ENCODE results near the gene SMCHD1. TPM values are rescaled to one million over a fixed set of nuclear protein-coding genes. Genes with fewer than 3 reads are reported as not detected.
"Not testable (repeated sequence)": the region's sequence is repeated elsewhere in the genome, so short reads cannot be mapped to it uniquely, and the experiment has no call there.

SMCHD1 gene
- total RNA-seq, 4 donors from 2014 or later: 41.0 to 179 (median 136) TPM

DNA sequence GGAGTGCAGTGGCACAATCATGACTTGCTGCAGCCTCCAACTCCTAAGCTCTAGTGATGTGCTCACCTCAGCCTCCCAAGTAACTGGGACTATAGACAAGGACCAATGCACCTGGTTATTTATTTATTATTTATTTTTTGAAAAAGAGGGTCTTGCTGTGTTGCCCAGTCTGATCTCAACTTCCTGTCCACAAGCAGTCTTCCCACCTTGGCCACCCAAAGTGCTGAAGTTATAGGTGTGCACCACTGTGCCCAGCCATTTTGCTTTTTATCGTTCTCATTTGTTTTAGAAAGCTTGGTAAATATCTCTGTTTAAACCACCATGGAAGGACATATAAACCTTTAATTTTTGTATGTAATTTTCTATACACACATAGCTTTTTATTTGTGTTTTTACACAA is 74.2 kb downstream of the SMCHD1 start:
- Histone ChIP-seq H3K4me1 (no peaks in the 10 kb centered on the region), H3K9me3 (no peaks in the 10 kb centered on the region), H3K36me3 (peaks cover 0 to 82% (median 41%) of the 10 kb centered on the region in 4 donors), H3K4me3 (no peak overlapping the region), H3K27ac (no peak overlapping the region), H3K27me3 (no peaks in the 10 kb centered on the region)
- WGBS, 2 donors (ENCODE audit: low coverage in 1 of 2): 86 to 97% methylated on average over 1 of the region's 1 CpG
- intact Hi-C loops (cut with DNase I; ENCODE audit: low total_unique reads): no loop called here
- in situ Hi-C loops (cut with MboI; ENCODE audit: low pct_ligation_motif_present in 1 of 4, low pct_unique_long_range_greater_than_20kb in 1 of 4, low sequenced_read_pairs in 3 of 4): no loop called here
- TF ChIP-seq POLR2AphosphoS5 (IDR thresholded peaks at IDR 0.05) (no peak), POLR2A (IDR thresholded peaks at IDR 0.05) (no peak), EP300 (IDR thresholded peaks at IDR 0.05; ENCODE audit: low read depth) (no peak)
- TF ChIP-seq, protein P1, sequence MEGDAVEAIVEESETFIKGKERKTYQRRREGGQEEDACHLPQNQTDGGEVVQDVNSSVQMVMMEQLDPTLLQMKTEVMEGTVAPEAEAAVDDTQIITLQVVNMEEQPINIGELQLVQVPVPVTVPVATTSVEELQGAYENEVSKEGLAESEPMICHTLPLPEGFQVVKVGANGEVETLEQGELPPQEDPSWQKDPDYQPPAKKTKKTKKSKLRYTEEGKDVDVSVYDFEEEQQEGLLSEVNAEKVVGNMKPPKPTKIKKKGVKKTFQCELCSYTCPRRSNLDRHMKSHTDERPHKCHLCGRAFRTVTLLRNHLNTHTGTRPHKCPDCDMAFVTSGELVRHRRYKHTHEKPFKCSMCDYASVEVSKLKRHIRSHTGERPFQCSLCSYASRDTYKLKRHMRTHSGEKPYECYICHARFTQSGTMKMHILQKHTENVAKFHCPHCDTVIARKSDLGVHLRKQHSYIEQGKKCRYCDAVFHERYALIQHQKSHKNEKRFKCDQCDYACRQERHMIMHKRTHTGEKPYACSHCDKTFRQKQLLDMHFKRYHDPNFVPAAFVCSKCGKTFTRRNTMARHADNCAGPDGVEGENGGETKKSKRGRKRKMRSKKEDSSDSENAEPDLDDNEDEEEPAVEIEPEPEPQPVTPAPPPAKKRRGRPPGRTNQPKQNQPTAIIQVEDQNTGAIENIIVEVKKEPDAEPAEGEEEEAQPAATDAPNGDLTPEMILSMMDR (IDR thresholded peaks at IDR 0.05): no peak
- no peak for DNase-seq

DNA sequence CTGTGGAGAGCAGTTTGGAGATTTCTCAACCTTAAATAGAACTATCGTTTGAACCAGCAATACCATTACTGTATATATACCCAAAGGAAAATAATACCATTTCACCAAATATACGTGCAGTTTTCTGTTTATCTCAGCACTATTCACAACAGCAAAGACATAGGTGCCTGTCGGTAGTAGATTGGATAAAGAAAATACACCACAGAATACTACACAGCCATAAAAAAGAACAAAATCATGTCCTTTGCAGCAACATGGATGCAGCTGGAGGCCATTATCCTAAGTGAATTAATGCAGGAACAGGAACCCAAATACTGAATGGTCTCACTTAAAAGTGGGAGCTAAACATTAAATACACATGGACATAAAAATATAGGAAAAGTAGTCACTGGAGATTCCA is 81.3 kb downstream of the SMCHD1 start:
- TF ChIP-seq, protein P1 (IDR thresholded peaks at IDR 0.05): no peak
- no peak for TF ChIP-seq POLR2A (IDR thresholded peaks at IDR 0.05)
- TF ChIP-seq POLR2AphosphoS5 (IDR thresholded peaks at IDR 0.05): no peak
- TF ChIP-seq EP300 (IDR thresholded peaks at IDR 0.05; ENCODE audit: low read depth): no peak
- Histone ChIP-seq H3K4me3 (no peak overlapping the region), H3K4me1 (no peaks in the 10 kb centered on the region), H3K27ac (no peak overlapping the region), H3K9me3 (no peaks in the 10 kb centered on the region), H3K27me3 (no peaks in the 10 kb centered on the region), H3K36me3 (peaks cover 0 to 89% (median 30%) of the 10 kb centered on the region in 4 donors)
- WGBS, 2 donors (ENCODE audit: low coverage in 1 of 2): 75 to 97% methylated on average over 3 of the region's 3 CpGs
- DNase-seq: no peak
- in situ Hi-C loops (cut with MboI; ENCODE audit: low pct_ligation_motif_present in 1 of 4, low pct_unique_long_range_greater_than_20kb in 1 of 4, low sequenced_read_pairs in 3 of 4): no loop called here
- intact Hi-C loops (cut with DNase I; ENCODE audit: low total_unique reads): no loop called here

DNA sequence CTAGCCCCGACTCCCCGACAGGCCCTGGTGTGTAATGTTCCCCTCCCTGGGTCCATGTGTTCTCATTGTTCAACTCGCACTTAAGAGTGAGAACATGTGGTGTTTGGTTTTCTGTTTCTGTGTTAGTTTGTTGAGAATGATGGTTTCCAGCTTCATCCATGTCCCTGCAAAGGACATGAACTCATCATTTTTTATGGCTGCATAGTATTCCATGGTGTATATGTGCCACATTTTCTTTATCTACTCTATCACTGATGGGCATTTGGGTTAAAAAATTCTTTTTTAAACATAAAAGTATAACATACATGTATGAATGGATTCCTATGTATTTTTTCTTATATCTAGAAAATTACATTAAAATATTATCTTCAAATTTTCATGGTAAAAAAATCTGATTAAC is 84.6 kb downstream of the SMCHD1 start:
- H3K4me3 ChIP-seq; H3K9me3 ChIP-seq; intact Hi-C loops (cut with DNase I; ENCODE audit: low total_unique reads); H3K4me1 ChIP-seq; in situ Hi-C loops (cut with MboI; ENCODE audit: low pct_ligation_motif_present in 1 of 4, low pct_unique_long_range_greater_than_20kb in 1 of 4, low sequenced_read_pairs in 3 of 4); DNase-seq; H3K27me3 ChIP-seq; H3K27ac ChIP-seq: not testable (repeated sequence)
- peaks cover 0 to 79% (median 30%) of the 10 kb centered on the region in 4 donors for H3K36me3 ChIP-seq
- 100% methylated on average over 3 of the region's 3 CpGs for WGBS, 2 donors (ENCODE audit: low coverage in 1 of 2)

DNA sequence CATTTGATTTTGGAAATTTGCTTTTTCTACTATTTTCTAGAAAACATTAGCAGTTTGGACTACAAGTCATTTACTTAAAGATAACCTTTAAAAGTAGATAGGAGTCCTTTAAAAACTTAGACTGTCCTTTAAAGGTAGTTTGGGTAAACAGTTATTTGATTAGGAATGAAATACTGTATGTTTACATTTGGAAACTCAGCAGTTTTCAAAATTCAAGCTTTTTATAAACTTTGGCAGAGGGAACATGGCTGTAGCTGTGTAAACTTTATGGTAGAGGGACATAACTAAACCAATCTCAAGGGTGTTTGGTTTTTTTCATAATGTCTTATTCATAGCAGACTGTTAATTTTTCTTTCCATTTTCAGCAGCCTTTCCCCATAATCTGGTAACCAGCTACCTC is 90.7 kb downstream of the SMCHD1 start:
- in situ Hi-C loops (cut with MboI; ENCODE audit: low pct_ligation_motif_present in 1 of 4, low pct_unique_long_range_greater_than_20kb in 1 of 4, low sequenced_read_pairs in 3 of 4): no loop called here
- Histone ChIP-seq H3K4me3 (no peak overlapping the region), H3K4me1 (peaks cover 0 to 5% (median 0%) of the 10 kb centered on the region in 4 donors), H3K27ac (no peak overlapping the region), H3K27me3 (no peaks in the 10 kb centered on the region), H3K9me3 (no peaks in the 10 kb centered on the region), H3K36me3 (peaks cover 0 to 68% (median 24%) of the 10 kb centered on the region in 4 donors)
- no peak for DNase-seq
- intact Hi-C loops (cut with DNase I; ENCODE audit: low total_unique reads): no loop called here
- TF ChIP-seq POLR2AphosphoS5 (IDR thresholded peaks at IDR 0.05) (no peak), EP300 (IDR thresholded peaks at IDR 0.05; ENCODE audit: low read depth) (no peak), POLR2A (IDR thresholded peaks at IDR 0.05) (no peak)
- TF ChIP-seq, protein P1 (IDR thresholded peaks at IDR 0.05): no peak

DNA sequence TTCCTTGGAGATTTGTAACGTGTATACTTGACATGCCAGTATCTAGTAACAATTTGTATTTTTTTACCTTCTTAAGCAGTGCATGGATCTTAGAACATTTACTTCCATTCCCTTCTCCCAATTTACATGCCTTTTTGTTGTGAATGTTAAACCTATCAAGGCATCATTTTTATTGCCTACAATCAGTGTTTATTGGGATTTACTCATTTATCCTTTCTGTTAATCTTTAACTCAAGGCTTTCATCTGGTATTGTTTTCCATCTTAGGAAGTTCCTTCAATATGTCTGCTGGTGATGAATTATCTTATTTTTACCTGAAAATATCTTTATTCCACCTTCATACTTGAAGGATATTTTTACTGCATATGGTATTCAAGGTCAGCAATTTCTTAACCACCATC is 102.8 kb downstream of the SMCHD1 start:
- peak overlapping the region in 3 of 4 donors; percentile 4 to 36 (median 27) for H3K27ac ChIP-seq
- H3K9me3 ChIP-seq: no peaks in the 10 kb centered on the region
- no peaks in the 10 kb centered on the region for H3K27me3 ChIP-seq
- H3K4me1 ChIP-seq: peaks cover 0 to 21% (median 10%) of the 10 kb centered on the region in 4 donors
- no peak overlapping the region for H3K4me3 ChIP-seq
- no peak for DNase-seq
- peaks cover 0 to 40% (median 19%) of the 10 kb centered on the region in 4 donors for H3K36me3 ChIP-seq
- TF ChIP-seq EP300 (IDR thresholded peaks at IDR 0.05; ENCODE audit: low read depth): no peak
- TF ChIP-seq POLR2AphosphoS5 (IDR thresholded peaks at IDR 0.05): peak in 1 of 3 donors; percentile 19
- intact Hi-C loops (cut with DNase I; ENCODE audit: low total_unique reads) (no loop called here), in situ Hi-C loops (cut with MboI; ENCODE audit: low pct_ligation_motif_present in 1 of 4, low pct_unique_long_range_greater_than_20kb in 1 of 4, low sequenced_read_pairs in 3 of 4) (loop anchor here in 1 of 4 donors (25.0 kb wide), 1 partner anchor 479 kb away; the partner anchor contains the start of gene MYL12A)
- 50 to 64% methylated on average over 1 of the region's 1 CpG for WGBS, 2 donors (ENCODE audit: low coverage in 1 of 2)

All from transverse colon (tissue), 4 donors.